ENCODE measurements around the gene KCNJ12. TPM values are rescaled to one million over a fixed set of nuclear protein-coding genes. Genes with fewer than 3 reads are reported as not detected.
"Not testable (repeated sequence)": the region's sequence is repeated elsewhere in the genome, so short reads cannot be mapped to it uniquely, and the experiment has no call there.

Gene KCNJ12
- total RNA-seq, 1 experiment from 2014 or later: 7.6 TPM

DNA sequence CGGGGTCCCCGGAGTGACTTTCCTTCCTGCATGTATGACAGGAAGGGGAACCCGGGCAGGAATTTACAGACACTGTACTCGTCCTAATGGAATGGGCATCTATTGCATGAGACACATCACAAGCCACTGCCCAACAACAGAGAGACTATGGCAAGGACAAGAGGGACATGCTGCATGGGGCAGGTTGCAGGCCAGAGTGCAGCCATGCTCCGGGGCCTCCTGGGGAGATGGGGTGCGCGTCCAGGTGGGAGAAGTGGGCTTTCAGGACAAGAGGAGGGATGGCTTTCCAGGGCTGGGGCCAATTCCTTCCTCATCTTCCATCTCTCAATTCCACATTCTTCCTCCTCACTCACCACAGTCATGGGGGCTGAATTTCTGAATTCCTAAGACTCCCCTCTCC lies 60.3 kb downstream of the KCNJ12 start:
- H3K27me3 ChIP-seq (ENCODE audit: control insufficient read depth, insufficient read depth, low read length); H3K36me3 ChIP-seq (replicated peaks; ENCODE audit: control insufficient read depth, insufficient read depth, low read length); H3K4me3 ChIP-seq (ENCODE audit: insufficient read depth, low read depth, low read length); DNase-seq: not testable (repeated sequence)

DNA sequence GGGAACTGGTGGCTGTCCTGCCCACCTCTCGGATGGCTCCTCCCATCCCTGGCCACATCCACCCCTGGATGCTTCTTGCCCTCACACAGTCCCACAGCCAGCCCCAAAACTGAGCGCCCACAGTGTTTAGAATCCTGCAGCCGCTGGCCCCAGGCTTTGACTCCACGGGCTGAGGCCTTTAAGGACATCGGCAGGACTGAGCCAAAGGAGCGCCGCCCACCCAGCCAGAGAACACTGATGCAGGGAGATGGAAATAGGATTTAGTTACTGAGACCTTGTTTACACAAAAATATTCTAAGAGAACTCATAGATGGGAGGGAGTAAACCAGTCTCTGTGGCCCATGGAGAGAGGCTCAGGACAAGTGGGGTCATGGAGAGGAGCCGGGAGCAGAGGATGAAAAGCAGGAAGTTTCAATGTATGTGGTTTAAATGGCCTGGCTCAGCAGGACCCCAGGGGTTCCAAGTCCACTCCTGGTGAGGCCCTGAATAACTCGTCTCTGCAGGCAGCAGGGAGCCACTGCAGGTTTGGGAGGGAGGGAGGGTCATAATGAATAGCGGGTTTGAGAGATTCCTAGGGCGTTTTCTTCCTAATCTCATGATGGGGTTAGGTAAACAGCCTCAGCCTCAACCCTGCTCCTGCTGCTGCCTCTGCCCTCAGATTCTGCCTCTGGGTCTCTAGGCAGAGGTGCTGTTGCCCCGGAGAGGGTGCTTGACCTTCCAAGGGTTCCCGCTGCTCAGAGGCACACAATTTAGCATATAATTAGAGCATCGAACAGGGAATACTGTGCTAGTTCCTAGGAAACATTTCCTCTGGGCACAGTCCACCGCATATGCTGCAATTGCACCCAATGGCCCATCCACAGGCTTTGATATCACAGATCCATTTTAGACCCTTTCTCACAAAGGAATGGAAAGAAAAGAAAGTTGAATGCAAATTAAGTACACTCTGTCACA lies 61.0 kb downstream of the KCNJ12 start:
- peak; percentile 32 for DNase-seq

DNA sequence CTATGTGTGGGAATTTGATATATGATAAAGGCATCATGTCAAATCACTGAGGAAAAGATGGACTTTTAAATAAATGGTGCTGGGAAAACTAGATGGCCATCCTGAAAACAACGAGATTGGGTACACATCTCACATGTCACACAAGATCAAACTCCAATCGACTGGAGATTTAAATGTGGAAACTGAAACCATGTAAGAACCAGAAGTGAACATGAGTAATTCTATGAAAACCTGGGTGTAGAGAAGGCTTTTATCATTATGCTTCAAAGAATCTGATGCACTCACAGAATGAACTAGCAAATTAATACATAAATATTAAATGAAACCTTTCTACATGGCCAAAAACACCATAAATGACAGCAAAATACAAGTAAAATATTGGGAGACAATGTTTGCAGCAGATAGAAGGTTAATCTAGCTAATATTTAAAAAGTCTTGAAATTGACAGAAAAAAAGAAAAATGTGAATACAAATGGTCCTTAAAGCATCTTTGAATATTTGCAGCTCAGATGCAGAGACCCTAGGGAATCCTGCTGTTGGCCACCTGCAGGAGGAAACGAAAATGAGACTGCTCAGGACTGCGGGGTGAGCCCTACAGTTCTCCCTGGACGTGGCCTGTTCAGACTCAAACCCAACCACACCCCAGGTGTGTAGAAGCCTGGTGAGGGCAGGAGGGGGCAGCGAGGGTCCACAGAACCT lies 62.3 kb downstream of the KCNJ12 start:
- not testable (repeated sequence) for H3K27me3 ChIP-seq (ENCODE audit: control insufficient read depth, insufficient read depth, low read length); H3K4me3 ChIP-seq (ENCODE audit: insufficient read depth, low read depth, low read length); H3K36me3 ChIP-seq (replicated peaks; ENCODE audit: control insufficient read depth, insufficient read depth, low read length); DNase-seq

More for the DNA sequence above, 61.0 kb downstream of the KCNJ12 start:
- H3K27me3 ChIP-seq (ENCODE audit: control insufficient read depth, insufficient read depth, low read length); H3K36me3 ChIP-seq (replicated peaks; ENCODE audit: control insufficient read depth, insufficient read depth, low read length); H3K4me3 ChIP-seq (ENCODE audit: insufficient read depth, low read depth, low read length): not testable (repeated sequence)

DNA sequence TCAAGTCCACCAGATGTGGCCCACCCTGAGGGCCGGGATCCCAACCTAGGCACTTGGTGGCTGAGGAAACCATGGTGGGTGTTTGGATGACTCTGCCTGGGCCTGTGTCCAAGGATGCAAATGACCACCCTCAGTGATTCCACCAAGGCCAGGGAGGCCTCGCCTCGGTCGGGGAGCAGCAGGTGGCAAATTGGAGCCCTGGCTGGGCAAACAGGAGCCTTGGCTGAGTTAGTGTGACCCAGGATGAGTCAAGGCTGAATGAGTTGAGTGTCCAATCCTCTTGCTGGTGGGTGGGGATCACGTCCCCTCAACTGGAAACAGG lies 62.8 kb downstream of the KCNJ12 start:
- not testable (repeated sequence) for DNase-seq; H3K36me3 ChIP-seq (replicated peaks; ENCODE audit: control insufficient read depth, insufficient read depth, low read length); H3K4me3 ChIP-seq (ENCODE audit: insufficient read depth, low read depth, low read length); H3K27me3 ChIP-seq (ENCODE audit: control insufficient read depth, insufficient read depth, low read length)

DNA sequence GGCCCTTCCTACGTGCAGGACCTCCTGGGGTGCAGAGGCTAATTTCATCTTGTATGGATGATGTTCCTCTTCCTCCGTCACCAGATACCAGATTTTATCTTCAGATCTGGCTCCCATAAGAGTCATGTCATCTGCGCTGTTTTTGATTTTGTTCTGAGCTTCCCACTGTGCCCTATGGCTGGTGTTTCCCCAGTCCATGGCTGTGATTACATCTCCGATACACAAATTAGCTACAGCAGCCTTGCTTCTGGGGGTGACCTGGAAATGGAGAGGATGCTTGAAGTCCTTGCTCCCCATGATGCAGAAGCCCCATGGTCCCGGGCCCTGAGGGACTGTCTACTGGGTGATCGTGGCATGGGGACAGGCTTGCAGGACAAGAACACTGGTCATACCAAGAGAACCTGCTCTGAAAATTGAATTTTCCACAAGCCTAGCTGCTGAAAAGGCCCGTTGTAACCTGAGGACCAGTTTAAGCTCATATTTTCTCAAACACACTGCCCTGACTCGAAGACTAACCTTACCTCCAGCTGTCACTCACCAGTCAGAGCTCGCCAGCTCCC lies 69.0 kb downstream of the KCNJ12 start:
- no peaks in the 10 kb centered on the region for H3K36me3 ChIP-seq (replicated peaks; ENCODE audit: control insufficient read depth, insufficient read depth, low read length)
- DNase-seq: no peak
- H3K27me3 ChIP-seq (ENCODE audit: control insufficient read depth, insufficient read depth, low read length): no peaks in the 10 kb centered on the region
- no peak overlapping the region for H3K4me3 ChIP-seq (ENCODE audit: insufficient read depth, low read depth, low read length)

DNA sequence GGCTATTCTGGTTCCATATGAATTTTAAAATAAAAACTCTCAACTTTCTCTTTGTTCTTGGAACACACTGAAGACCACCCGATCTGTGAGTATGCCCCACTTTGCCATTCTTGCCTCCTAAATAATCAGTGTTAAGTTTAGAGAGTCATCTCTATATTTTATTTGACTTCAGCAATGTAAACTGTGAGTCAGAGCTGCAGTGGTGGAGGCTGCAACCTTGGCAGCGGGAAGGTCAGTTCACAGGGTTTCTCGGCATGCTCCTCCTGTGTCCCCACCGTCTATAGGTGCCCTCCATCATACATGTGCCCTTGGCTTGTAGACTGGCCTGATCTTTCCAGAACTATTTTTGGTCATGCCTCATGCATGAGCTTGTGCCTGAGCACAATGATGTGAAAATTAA lies 71.4 kb downstream of the KCNJ12 start:
- not testable (repeated sequence) for H3K4me3 ChIP-seq (ENCODE audit: insufficient read depth, low read depth, low read length); H3K36me3 ChIP-seq (replicated peaks; ENCODE audit: control insufficient read depth, insufficient read depth, low read length); DNase-seq; H3K27me3 ChIP-seq (ENCODE audit: control insufficient read depth, insufficient read depth, low read length)

DNA sequence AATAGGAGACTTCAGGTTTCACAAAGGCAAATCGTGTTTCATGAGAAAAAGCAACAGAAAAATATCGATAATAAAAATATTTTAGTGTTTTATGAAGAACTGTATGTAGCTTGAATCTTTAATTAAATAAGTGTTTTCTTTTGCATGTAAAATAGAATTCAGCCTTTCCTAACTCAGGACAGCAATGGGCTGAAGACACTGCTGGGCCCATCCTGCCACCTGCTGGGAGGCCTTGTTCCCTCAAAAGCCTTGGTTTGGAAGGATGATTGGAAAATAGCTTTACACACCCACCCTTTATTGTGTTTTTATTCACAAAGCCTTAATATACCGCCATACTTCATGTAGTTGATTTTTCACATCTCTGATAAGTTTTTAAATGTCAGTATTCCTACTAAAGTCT lies 73.7 kb downstream of the KCNJ12 start:
- H3K36me3 ChIP-seq (replicated peaks; ENCODE audit: control insufficient read depth, insufficient read depth, low read length); H3K4me3 ChIP-seq (ENCODE audit: insufficient read depth, low read depth, low read length); DNase-seq: not testable (repeated sequence)
- H3K27me3 ChIP-seq (ENCODE audit: control insufficient read depth, insufficient read depth, low read length): peaks cover 14% of the 10 kb centered on the region

DNA sequence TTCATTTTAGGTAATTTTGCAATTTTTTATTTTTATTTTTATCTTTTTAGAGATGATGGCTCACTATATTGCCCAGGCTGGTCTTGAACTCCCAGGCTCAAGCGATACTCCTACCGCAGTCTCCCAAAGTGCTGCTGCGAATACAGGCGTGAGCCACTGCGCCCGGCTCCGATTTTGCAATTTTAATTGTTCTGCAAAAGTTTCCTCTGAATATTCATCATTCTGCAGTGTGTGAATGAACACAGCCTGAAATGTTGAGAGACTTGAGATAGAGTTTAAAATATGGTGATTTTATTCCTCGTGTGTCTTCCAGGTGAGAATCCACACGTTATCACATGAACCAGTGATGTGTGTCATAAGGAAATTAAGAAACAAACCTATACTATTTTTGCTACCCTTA lies 75.8 kb downstream of the KCNJ12 start:
- DNase-seq: no peak
- no peaks in the 10 kb centered on the region for H3K36me3 ChIP-seq (replicated peaks; ENCODE audit: control insufficient read depth, insufficient read depth, low read length)
- peaks cover 14% of the 10 kb centered on the region for H3K27me3 ChIP-seq (ENCODE audit: control insufficient read depth, insufficient read depth, low read length)
- H3K4me3 ChIP-seq (ENCODE audit: insufficient read depth, low read depth, low read length): no peak overlapping the region

DNA sequence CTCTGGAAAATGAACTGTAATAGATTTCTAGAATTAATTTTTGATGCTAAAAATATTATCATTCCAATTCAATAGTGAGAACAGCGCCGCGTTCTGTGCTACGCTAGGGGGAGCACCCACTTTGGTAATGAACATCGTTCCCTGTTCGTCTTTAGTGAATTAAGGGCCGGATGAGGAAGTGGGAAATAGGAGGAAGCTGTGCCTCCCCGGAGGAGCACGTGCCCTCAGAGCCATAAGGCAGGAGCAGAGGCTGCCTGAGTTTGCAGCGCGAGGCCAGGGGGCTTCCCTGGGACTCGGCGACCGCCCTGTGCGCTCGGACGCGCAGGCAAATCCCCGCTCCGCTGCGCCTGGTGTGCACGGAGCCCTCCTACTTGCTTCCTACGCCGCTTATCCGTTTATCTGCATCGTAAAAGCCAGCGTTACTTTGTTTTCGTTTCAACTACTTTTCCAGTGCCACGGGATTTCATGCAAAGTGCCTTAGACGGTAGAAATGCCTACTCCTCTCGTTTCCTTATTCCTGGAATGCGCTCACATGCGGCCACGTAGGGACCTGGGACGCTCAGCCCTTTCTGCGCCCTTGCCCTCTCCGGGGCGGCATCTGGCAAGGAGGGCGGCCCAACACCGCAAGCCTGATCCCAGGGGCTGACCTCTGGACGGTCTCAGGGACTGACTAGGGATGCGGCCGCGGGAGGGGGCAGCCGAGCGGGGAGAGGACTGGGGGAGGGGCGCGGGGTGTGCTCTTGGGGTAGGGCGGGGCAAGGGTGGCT lies 76.4 kb downstream of the KCNJ12 start:
- peak overlapping the region; percentile 32 for H3K4me3 ChIP-seq (ENCODE audit: insufficient read depth, low read depth, low read length)
- peak; percentile 75 for DNase-seq

DNA sequence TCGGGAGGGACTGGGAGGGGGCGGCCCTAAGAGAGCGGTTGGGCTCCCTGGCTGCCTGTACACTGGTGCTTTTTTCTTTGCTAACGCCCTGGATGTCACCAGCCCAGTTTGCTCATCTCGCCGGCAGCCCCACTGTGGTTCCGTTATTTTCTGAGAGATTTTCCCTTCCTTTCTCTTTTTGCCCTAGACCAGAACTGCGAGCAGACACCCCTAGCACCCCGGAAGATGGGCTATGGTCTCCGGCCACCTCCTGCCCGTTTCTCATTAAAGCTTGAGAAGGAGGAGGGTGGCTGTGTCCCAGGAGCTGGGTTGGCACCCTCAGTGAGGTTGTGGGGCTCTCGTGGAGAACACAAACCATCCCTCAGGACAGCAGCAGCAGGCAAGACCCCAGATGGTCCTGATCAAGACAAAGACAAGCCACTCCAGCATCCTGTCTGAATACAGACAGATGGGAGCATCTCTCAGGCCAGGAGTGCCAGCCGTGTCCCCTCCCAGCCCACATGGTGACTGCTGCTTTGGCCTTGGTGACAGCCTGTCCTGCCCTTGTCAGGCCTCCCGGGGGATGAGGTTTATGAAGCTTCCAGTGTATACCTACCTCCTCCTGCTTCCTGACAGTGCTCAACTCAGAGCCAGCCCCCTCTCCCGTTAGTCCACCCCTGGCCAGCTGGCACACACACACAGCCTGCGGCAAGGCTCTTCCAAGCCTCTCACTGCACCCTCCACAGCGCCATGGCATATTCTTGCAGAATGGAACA lies 77.2 kb downstream of the KCNJ12 start:
- H3K4me3 ChIP-seq (ENCODE audit: insufficient read depth, low read depth, low read length): no peak overlapping the region; the same call in 1 of the 2 replicates
- peaks cover 14% of the 10 kb centered on the region for H3K27me3 ChIP-seq (ENCODE audit: control insufficient read depth, insufficient read depth, low read length)
- peak; percentile 8 for DNase-seq
- no peaks in the 10 kb centered on the region for H3K36me3 ChIP-seq (replicated peaks; ENCODE audit: control insufficient read depth, insufficient read depth, low read length)

More for the DNA sequence above, 76.4 kb downstream of the KCNJ12 start:
- H3K27me3 ChIP-seq (ENCODE audit: control insufficient read depth, insufficient read depth, low read length): peaks cover 14% of the 10 kb centered on the region
- H3K36me3 ChIP-seq (replicated peaks; ENCODE audit: control insufficient read depth, insufficient read depth, low read length): no peaks in the 10 kb centered on the region

DNA sequence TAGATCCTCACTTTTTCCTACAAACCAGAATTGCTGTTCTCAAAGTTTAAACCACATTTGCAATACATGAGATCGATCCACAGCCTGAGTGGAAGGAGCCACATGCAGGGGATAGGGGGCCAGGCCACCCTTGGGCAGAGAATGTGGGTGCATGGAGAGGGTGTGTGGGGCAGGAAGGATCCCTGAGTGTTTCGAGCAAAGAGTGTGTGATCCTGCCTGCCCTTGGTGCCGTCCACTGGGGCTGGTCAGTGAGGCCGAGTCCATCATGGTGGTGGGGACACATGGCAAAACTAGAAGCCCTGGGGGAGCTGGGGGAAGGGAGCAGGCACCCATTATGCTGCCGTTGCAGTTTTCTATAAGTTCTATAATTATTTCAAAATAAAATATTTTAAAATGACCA lies 77.8 kb downstream of the KCNJ12 start:
- H3K4me3 ChIP-seq (ENCODE audit: insufficient read depth, low read depth, low read length); H3K36me3 ChIP-seq (replicated peaks; ENCODE audit: control insufficient read depth, insufficient read depth, low read length); DNase-seq: not testable (repeated sequence)
- H3K27me3 ChIP-seq (ENCODE audit: control insufficient read depth, insufficient read depth, low read length): peaks cover 16% of the 10 kb centered on the region

DNA sequence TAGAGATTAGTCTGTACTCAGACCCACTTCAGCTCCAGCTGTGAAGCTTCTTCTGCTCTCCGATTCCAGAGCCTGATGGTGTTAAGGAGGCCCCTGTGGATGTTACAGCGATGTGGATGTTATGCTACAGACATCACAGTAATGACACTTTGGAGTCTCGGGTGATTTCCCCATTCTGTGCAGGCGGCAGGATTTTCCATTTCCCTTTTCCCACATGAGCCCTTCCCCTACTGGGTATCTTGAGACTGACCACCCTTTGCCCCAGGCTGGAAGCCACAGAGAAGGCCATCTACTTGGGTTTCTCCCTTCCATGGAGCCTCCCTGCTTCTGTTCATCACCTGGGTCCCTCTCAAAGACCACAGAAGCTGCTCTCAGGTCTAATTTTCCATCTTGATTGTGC lies 78.3 kb downstream of the KCNJ12 start:
- Histone ChIP-seq H3K27me3 (ENCODE audit: control insufficient read depth, insufficient read depth, low read length) (peaks cover 16% of the 10 kb centered on the region), H3K4me3 (ENCODE audit: insufficient read depth, low read depth, low read length) (no peak overlapping the region), H3K36me3 (replicated peaks; ENCODE audit: control insufficient read depth, insufficient read depth, low read length) (no peaks in the 10 kb centered on the region)
- DNase-seq: peak; percentile 3

DNA sequence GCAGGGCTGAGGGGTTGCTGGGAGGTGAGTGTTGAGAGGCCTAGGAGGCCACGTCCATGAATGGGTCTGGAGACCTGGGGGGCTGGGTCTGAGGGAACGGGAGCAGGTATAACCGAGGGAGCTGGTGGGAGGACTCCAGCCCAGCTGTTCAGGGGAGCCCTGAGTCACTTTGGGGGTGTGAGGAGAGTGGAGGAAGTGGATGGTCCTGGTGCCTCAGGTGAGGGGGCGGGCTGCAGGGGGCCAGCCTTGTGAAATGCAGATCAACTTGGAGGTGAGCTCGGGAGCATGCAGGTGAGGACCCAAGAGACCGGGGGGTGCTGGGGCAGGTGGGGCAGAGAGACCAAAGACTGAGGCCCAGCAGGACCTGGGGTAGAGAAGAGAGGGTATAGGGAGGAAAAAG lies 79.6 kb downstream of the KCNJ12 start:
- H3K27me3 ChIP-seq (ENCODE audit: control insufficient read depth, insufficient read depth, low read length): peaks cover 16% of the 10 kb centered on the region
- DNase-seq: peak; percentile 10
- H3K36me3 ChIP-seq (replicated peaks; ENCODE audit: control insufficient read depth, insufficient read depth, low read length): no peaks in the 10 kb centered on the region
- H3K4me3 ChIP-seq (ENCODE audit: insufficient read depth, low read depth, low read length): no peak overlapping the region

DNA sequence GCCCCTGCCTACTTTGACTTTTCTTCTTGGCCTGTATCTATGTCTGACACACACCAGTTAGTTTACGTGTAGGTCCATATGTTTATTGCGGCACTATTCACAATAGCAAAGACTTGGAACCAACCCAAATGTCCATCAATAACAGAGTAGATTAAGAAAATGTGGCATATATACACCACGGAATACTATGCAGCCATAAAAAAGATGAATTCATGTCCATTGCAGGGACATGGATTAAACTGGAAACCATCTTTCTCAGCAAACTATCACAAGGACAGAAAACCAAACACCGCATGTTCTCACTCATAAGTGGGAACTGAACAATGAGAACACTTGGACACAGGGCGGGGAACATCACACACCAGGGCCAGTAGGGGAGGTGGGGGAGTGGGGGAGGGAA lies 80.3 kb downstream of the KCNJ12 start:
- H3K36me3 ChIP-seq (replicated peaks; ENCODE audit: control insufficient read depth, insufficient read depth, low read length); DNase-seq; H3K4me3 ChIP-seq (ENCODE audit: insufficient read depth, low read depth, low read length): not testable (repeated sequence)
- peaks cover 15% of the 10 kb centered on the region for H3K27me3 ChIP-seq (ENCODE audit: control insufficient read depth, insufficient read depth, low read length)
